Esophagus muscularis mucosa (tissue), 4 donors: ENCODE data around the gene NKX6-1. TPM values are rescaled to one million over a fixed set of nuclear protein-coding genes. Genes with fewer than 3 reads are reported as not detected.

Experiments
- DNase-seq: peaks from one replicate; pipeline ENCODE4 v3.0.0-alpha.2; 2017; ENCODE audit errors: extremely low spot score
- H3K27ac ChIP-seq, 4 donors: fragments of 200-600 bp; sonication (generic); replicated peaks in 1 of 4; 1 replicate in 3 of 4; 2 replicates in 1 of 4; pipeline ENCODE4 v1.5.1; 2016 to 2019; ENCODE audit warnings: mild to moderate bottlenecking in 1 of 4
- H3K27me3 ChIP-seq, 4 donors: fragments of 200-600 bp; sonication (generic); one replicate each; pipeline versions ENCODE4 v1.5.1 to v1.6.0; 2016 to 2019
- H3K36me3 ChIP-seq, 4 donors: fragments of 200-600 bp; sonication (generic); one replicate each; pipeline ENCODE4 v1.5.1; 2016 to 2019
- H3K4me1 ChIP-seq, 4 donors: fragments of 200-600 bp; sonication (generic); one replicate each; pipeline ENCODE4 v1.5.1; 2016 to 2019
- H3K4me3 ChIP-seq, 4 donors: fragments of 200-600 bp; sonication (generic); 1 replicate in 2 of 4; 2 replicates in 2 of 4; pipeline ENCODE4 v1.5.1; 2016 to 2019; ENCODE audit warnings: mild to moderate bottlenecking in 4 of 4, moderate library complexity in 1 of 4
- H3K9me3 ChIP-seq, 4 donors: fragments of 200-600 bp; sonication (generic); 1 replicate in 3 of 4; 2 replicates in 1 of 4; pipeline ENCODE4 v1.5.1; 2016 to 2019
- EP300 ChIP-seq: sonication (generic); formaldehyde crosslinking; IDR thresholded peaks from one replicate; pipeline ENCODE4 v1.6.1; 2017; ENCODE audit warnings: antibody characterized with exemption
- POLR2A ChIP-seq: fragments of 450-650 bp; IDR thresholded peaks from one replicate; pipeline ENCODE4 v1.6.1; 2017; ENCODE audit warnings: antibody characterized with exemption, moderate library complexity, mild to moderate bottlenecking, low read depth
- POLR2AphosphoS5 ChIP-seq, 2 donors: sonication (generic); formaldehyde crosslinking; IDR thresholded peaks; one replicate each; pipeline ENCODE4 v1.6.1; 2017; ENCODE audit warnings: antibody characterized with exemption in 2 of 2
- WGBS: methylation state at CpG from one replicate; pipeline ENCODE4 v1.1.5; 2018; 5-methylcytosine and 5-hydroxymethylcytosine counted together
- intact Hi-C: fragments of 100-400 bp; cut with DNase I; formaldehyde crosslinking; loops from one replicate; pipeline ENCODE4 v1.15.1; 2023
- total RNA-seq, 4 donors: library from RNA; depleted of rRNA; stranded (reverse); fragments of >200 nt; gene quantifications; one replicate each; pipeline versions ENCODE4 v1.1.0 to v1.2.1, GENCODE V29; 2016
- TF ChIP-seq, protein P1 (sequence below), 3 experiments: fragments of 200-600 bp in 2 of 3; fragments of 450-650 bp in 1 of 3; sonication (generic) in 2 of 3; IDR thresholded peaks; one replicate each; pipeline ENCODE4 v1.5.1; 2017 to 2019; ENCODE audit warnings: antibody characterized with exemption in 3 of 3, mild to moderate bottlenecking in 2 of 3, moderate library complexity in 1 of 3

NKX6-1 gene
- total RNA-seq, 4 donors from 2014 or later, result 48.2 to 115 (median 75.4) TPM

DNA sequence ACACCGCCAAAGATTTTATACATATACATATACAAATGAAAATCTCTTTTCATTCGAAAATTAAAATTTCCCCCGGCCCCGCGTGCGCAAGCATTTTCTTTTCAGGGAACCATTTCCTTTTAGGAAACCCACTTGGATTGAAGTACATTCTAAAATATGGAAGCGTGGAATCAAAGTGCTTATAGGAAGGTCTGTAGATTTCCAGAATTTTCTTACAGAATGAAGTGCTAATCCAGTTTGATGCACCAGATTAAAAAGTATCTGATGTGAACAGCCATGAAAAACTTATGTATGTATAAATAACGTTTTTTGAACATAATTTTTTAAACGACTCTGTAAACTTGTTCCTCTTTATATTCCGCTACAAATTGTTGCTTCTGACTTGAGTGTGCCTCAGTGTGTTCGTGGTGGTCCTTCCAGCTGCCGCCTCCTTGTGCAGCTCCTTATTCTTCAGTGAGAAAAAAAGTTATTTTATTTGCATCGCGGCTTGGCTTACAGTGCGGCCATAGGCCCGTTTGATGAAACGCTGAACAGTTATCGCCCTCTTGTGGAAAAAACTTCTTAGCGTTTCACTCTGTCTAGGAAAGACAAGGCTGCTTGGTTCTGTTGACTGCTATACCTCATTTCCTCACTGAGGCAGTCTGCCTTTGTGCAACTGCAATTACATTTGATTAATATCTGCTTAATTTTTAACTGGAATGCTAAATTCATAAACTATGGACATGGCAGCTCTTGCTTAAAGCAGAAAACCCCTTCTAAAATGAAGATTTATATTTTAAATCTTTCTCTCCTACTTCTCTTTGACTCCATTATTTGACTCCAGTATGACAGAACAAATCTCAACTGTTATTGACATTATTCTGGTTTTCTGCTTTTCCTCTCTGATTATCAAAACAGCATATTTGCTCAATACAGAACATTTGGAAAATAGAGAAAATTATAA lies 4.7 kb upstream of the NKX6-1 start:
- intact Hi-C loops, result loop anchor here (5.0 kb wide), 1 partner anchor 341 kb away; no protein-coding TSS in a partner anchor
- Histone ChIP-seq H3K27me3 (peaks cover 0 to 46% (median 3%) of the 10 kb centered on the region in 4 donors), H3K4me1 (peaks cover 12 to 59% (median 29%) of the 10 kb centered on the region in 4 donors), H3K9me3 (no peaks in the 10 kb centered on the region), H3K27ac (peak overlapping the region; percentile 92 to 97 (median 94)), H3K36me3 (no peaks in the 10 kb centered on the region), H3K4me3 (peak overlapping the region; percentile 81 to 92 (median 87))
- 13% methylated on average over 19 of the region's 19 CpGs for WGBS
- TF ChIP-seq, protein P1, sequence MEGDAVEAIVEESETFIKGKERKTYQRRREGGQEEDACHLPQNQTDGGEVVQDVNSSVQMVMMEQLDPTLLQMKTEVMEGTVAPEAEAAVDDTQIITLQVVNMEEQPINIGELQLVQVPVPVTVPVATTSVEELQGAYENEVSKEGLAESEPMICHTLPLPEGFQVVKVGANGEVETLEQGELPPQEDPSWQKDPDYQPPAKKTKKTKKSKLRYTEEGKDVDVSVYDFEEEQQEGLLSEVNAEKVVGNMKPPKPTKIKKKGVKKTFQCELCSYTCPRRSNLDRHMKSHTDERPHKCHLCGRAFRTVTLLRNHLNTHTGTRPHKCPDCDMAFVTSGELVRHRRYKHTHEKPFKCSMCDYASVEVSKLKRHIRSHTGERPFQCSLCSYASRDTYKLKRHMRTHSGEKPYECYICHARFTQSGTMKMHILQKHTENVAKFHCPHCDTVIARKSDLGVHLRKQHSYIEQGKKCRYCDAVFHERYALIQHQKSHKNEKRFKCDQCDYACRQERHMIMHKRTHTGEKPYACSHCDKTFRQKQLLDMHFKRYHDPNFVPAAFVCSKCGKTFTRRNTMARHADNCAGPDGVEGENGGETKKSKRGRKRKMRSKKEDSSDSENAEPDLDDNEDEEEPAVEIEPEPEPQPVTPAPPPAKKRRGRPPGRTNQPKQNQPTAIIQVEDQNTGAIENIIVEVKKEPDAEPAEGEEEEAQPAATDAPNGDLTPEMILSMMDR (IDR thresholded peaks at IDR 0.05), result peak; percentile 74 to 77 (median 75)
- TF ChIP-seq POLR2AphosphoS5 (IDR thresholded peaks at IDR 0.05) (peak; percentile 37 to 63), EP300 (no peak)
- no peak for DNase-seq

DNA sequence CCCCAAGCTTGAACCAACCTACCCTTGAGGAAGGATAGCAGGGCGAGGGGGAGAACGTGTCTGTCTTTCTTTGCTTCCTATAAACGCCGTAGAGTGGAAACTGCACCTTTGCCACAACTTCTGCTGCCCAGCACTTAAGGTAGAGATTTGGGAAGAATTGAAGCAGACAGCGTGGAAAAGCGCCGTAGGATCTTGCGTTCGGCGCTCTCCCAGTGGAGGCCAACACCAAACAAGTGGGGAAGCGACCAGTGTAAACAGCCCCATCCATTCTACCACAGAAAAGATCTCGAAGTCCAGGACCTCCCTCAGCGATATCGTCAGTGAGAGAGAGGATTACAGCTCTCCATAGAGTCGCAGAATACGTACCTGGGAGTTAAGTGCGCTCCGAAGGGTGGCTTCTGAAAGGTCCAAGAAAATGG lies 3.9 kb upstream of the NKX6-1 start:
- H3K4me3 ChIP-seq, result peak overlapping the region; percentile 81 to 92 (median 87)
- intact Hi-C loops, result loop anchor here (5.0 kb wide), 1 partner anchor 341 kb away; no protein-coding TSS in a partner anchor
- H3K27ac ChIP-seq, result peak overlapping the region; percentile 92 to 97 (median 94)
- peak; percentile 13 to 22 for TF ChIP-seq POLR2AphosphoS5 (IDR thresholded peaks at IDR 0.05)
- TF ChIP-seq EP300, result no peak
- TF ChIP-seq, protein P1 (IDR thresholded peaks at IDR 0.05), result no peak
- TF ChIP-seq POLR2A, result no peak
- peaks cover 16 to 54% (median 32%) of the 10 kb centered on the region in 4 donors for H3K4me1 ChIP-seq
- whole genome bisulfite sequencing, result 31% methylated on average over 18 of the region's 18 CpGs
- peaks cover 0 to 54% (median 4%) of the 10 kb centered on the region in 4 donors for H3K27me3 ChIP-seq
- H3K36me3 ChIP-seq, result peaks cover 0 to 2% (median 0%) of the 10 kb centered on the region in 4 donors
- no peak for DNase-seq
- no peaks in the 10 kb centered on the region for H3K9me3 ChIP-seq

DNA sequence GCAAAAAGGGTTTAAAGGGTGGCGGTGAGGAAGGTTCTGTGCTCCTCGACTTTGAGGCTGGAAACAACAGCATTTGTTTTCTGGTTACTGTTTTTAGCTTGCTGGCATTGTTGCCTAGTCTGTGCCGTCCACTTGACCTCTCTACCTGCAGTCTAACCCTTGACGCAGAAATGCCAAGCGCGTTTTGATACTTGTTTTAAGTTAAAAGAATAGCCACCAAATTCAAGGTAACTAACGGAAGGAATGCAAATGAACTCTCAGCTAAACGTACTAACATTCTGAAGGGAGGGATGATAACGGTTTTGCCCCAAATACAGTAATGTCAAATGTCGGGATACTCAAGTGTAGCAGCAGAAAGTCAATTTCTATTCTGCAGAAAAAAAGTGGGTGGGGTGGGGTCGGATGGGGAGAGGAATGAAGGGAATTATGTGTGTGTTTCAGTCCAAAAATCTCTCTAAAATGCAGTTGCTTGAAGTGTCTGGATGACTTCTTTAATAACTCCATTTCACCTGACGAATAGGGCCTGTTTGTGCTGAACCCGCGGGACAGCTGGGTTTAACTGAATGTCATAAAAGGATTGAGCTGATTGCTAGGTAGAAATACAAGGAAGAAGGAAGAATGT lies 3.4 kb upstream of the NKX6-1 start:
- no peak for DNase-seq
- Histone ChIP-seq H3K36me3 (peaks cover 0 to 7% (median 3%) of the 10 kb centered on the region in 4 donors), H3K9me3 (no peaks in the 10 kb centered on the region), H3K27ac (peak overlapping the region; percentile 92 to 97 (median 94)), H3K4me1 (peaks cover 16 to 54% (median 35%) of the 10 kb centered on the region in 4 donors), H3K4me3 (peak overlapping the region; percentile 81 to 92 (median 87)), H3K27me3 (peaks cover 0 to 59% (median 4%) of the 10 kb centered on the region in 4 donors)
- WGBS, result 15% methylated on average over 14 of the region's 14 CpGs
- intact Hi-C loops, result loop anchor here (5.0 kb wide), 1 partner anchor 340 kb away; no protein-coding TSS in a partner anchor
- TF ChIP-seq POLR2A (no peak), EP300 (no peak), POLR2AphosphoS5 (IDR thresholded peaks at IDR 0.05) (no peak)
- TF ChIP-seq, protein P1 (IDR thresholded peaks at IDR 0.05), result no peak

DNA sequence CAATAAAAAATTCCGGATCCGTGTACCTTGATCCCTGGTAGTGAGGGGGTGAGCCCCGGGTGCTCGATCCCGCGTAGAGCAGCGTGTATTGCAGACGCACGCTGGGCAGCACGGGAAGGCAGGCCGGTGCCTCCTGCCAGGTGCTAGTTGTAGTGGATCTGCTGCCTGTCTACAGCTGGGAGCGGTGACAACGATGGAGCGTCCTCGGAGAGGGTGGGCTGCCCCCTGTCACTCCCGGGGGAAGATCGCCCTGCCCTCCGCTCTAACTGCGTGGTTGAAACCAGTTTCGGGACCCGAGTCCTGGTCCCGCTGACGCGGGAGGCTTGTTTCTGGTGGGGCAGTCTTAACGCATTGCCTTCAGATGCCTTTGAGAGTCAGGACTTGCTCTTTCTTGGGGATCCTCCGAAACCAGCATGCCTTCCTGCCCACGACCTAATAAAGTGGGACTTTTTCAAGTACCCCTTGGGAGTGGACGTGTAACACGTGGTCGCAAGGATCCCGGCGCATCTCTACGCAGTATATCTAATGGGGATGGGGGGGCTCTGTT lies 2.7 kb upstream of the NKX6-1 start:
- Histone ChIP-seq H3K4me1 (peaks cover 21 to 55% (median 38%) of the 10 kb centered on the region in 4 donors), H3K27me3 (peaks cover 0 to 66% (median 4%) of the 10 kb centered on the region in 4 donors), H3K9me3 (no peaks in the 10 kb centered on the region), H3K27ac (peak overlapping the region; percentile 92 to 97 (median 94)), H3K4me3 (peak overlapping the region; percentile 81 to 92 (median 87)), H3K36me3 (peaks cover 0 to 13% (median 5%) of the 10 kb centered on the region in 4 donors)
- TF ChIP-seq POLR2A (no peak), POLR2AphosphoS5 (IDR thresholded peaks at IDR 0.05) (peak; percentile 51 to 53)
- no peak for DNase-seq
- intact Hi-C loops, result loop anchor here (5.0 kb wide), 1 partner anchor 339 kb away; no protein-coding TSS in a partner anchor
- 18% methylated on average over 33 of the region's 33 CpGs for WGBS
